ENCODE results near the gene TOPBP1.
"Not testable (repeated sequence)": the region's sequence is repeated elsewhere in the genome, so short reads cannot be mapped to it uniquely, and the experiment has no call there.

TOPBP1 gene

GRCh38 chr3:133572158-133573053 lies 89.3 kb downstream of the TOPBP1 start:
- no peak for DNase-seq (ENCODE audit: low read depth in 2 of 3, low spot score in 1 of 3)

GRCh38 chr3:133570937-133571320 lies 90.8 kb downstream of the TOPBP1 start:
- no peak for DNase-seq (ENCODE audit: low read depth in 2 of 3, low spot score in 1 of 3)

- DNase-seq (ENCODE audit: low read depth in 2 of 3, low spot score in 1 of 3), result no peak
These were observed 91.4 kb downstream of the TOPBP1 start for GRCh38 chr3:133570139-133570936.

GRCh38 chr3:133568294-133569014 lies 93.3 kb downstream of the TOPBP1 start:
- DNase-seq (ENCODE audit: low read depth in 2 of 3, low spot score in 1 of 3), result no peak

- DNase-seq (ENCODE audit: low read depth in 2 of 3, low spot score in 1 of 3), result no peak
These were observed 97.9 kb downstream of the TOPBP1 start for GRCh38 chr3:133563816-133564215.

- DNase-seq (ENCODE audit: low read depth in 2 of 3, low spot score in 1 of 3), result no peak
These were observed 98.6 kb downstream of the TOPBP1 start for GRCh38 chr3:133563186-133563591.

- DNase-seq (ENCODE audit: low read depth in 2 of 3, low spot score in 1 of 3), result no peak
These were observed 99.4 kb downstream of the TOPBP1 start for GRCh38 chr3:133562376-133562775.

- no peak for DNase-seq (ENCODE audit: low read depth in 2 of 3, low spot score in 1 of 3)
These were observed 100.1 kb downstream of the TOPBP1 start for GRCh38 chr3:133561679-133562078.

- not testable (repeated sequence) for DNase-seq (ENCODE audit: low read depth in 2 of 3, low spot score in 1 of 3)
These were observed 110.2 kb downstream of the TOPBP1 start for GRCh38 chr3:133551589-133551988.
